Lower lobe of right lung (tissue), 2 donors: ENCODE data around the gene VPS8. TPM values are rescaled to one million over a fixed set of nuclear protein-coding genes. Genes with fewer than 3 reads are reported as not detected.

Experiments
- ATAC-seq, 2 donors: fragments of 200-7000 bp; cut with Tn5 transposase; one replicate each; pipeline ENCODE4 v1.9.1; 2020 to 2022; ENCODE audit warnings: mild to moderate bottlenecking in 2 of 2, moderate library complexity in 2 of 2
- DNase-seq: peaks from one replicate; pipeline ENCODE4 v3.0.0-alpha.2; 2020
- H3K27ac ChIP-seq: fragments of 200-600 bp; one replicate; pipeline ENCODE4 v1.8.0; 2022
- H3K27me3 ChIP-seq: fragments of 200-600 bp; one replicate; pipeline ENCODE4 v1.8.0; 2022; ENCODE audit warnings: low read depth
- H3K36me3 ChIP-seq: fragments of 200-600 bp; one replicate; pipeline ENCODE4 v1.8.0; 2022; ENCODE audit warnings: mild to moderate bottlenecking
- H3K4me1 ChIP-seq: fragments of 200-600 bp; one replicate; pipeline ENCODE4 v1.8.0; 2022
- H3K4me3 ChIP-seq: fragments of 200-600 bp; one replicate; pipeline ENCODE4 v1.8.0; 2022; ENCODE audit warnings: mild to moderate bottlenecking
- H3K9me3 ChIP-seq: fragments of 200-600 bp; one replicate; pipeline ENCODE4 v1.8.0; 2022
- CTCF ChIP-seq: fragments of 200-600 bp; IDR thresholded peaks from one replicate; pipeline ENCODE4 v1.8.0; 2022; ENCODE audit warnings: antibody characterized with exemption, mild to moderate bottlenecking
- intact Hi-C: fragments of 100-400 bp; cut with DNase I; formaldehyde crosslinking; loops from one replicate; pipeline ENCODE4 v1.11.0; 2022
- total RNA-seq: library from RNA; stranded (reverse); fragmentation: NEBNext Ultra II Directional; extraction: Animal tissue kit (Norgen Biotek cat#: 25700); gene quantifications from one replicate; pipeline ENCODE4 v1.2.1, GENCODE V29; 2021
- donor health status: DM: no; HTN: yes; CAD: no; lungs with severe emphysema.

Gene VPS8
- total RNA-seq, 1 donor from 2014 or later: 84.7 TPM

- TF ChIP-seq CTCF: no peak
- no peak for ATAC-seq
Observed at GRCh38 chr3:184846496-184846895, 34.5 kb downstream of the VPS8 start.

GRCh38 chr3:184848934-184849333 is 37.0 kb downstream of the VPS8 start:
- Histone ChIP-seq H3K4me3 (no peak overlapping the region), H3K4me1 (no peaks in the 10 kb centered on the region), H3K27ac (no peak overlapping the region), H3K36me3 (peaks cover 45% of the 10 kb centered on the region), H3K27me3 (no peaks in the 10 kb centered on the region), H3K9me3 (no peaks in the 10 kb centered on the region)
- no peak for DNase-seq
- no peak for ATAC-seq
- intact Hi-C loops: no loop called here
- no peak for TF ChIP-seq CTCF

More at GRCh38 chr3:184846496-184846895, 34.5 kb downstream of the VPS8 start:
- H3K36me3 ChIP-seq: peaks cover 21% of the 10 kb centered on the region
- no peak for DNase-seq
- no peak overlapping the region for H3K27ac ChIP-seq
- H3K4me1 ChIP-seq: no peaks in the 10 kb centered on the region
- H3K27me3 ChIP-seq: no peaks in the 10 kb centered on the region
- no peaks in the 10 kb centered on the region for H3K9me3 ChIP-seq
- H3K4me3 ChIP-seq: no peak overlapping the region
- intact Hi-C loops: no loop called here

GRCh38 chr3:184850201-184850600 is 38.2 kb downstream of the VPS8 start:
- peaks cover 58% of the 10 kb centered on the region for H3K36me3 ChIP-seq

GRCh38 chr3:184857099-184857498 is 45.1 kb downstream of the VPS8 start:
- no peaks in the 10 kb centered on the region for H3K27me3 ChIP-seq
- no peak overlapping the region for H3K4me3 ChIP-seq
- DNase-seq (no peak), ATAC-seq (no peak)
- intact Hi-C loops: no loop called here
- H3K27ac ChIP-seq: no peak overlapping the region
- H3K36me3 ChIP-seq: peaks cover 96% of the 10 kb centered on the region
- H3K9me3 ChIP-seq: no peaks in the 10 kb centered on the region
- no peaks in the 10 kb centered on the region for H3K4me1 ChIP-seq
- TF ChIP-seq CTCF: no peak

More at GRCh38 chr3:184850201-184850600, 38.2 kb downstream of the VPS8 start:
- H3K9me3 ChIP-seq: no peaks in the 10 kb centered on the region
- H3K27ac ChIP-seq: no peak overlapping the region
- H3K4me1 ChIP-seq: no peaks in the 10 kb centered on the region
- no peaks in the 10 kb centered on the region for H3K27me3 ChIP-seq
- H3K4me3 ChIP-seq: no peak overlapping the region
- intact Hi-C loops: no loop called here
- ATAC-seq (no peak), DNase-seq (no peak)
- no peak for TF ChIP-seq CTCF

- peaks cover 87% of the 10 kb centered on the region for H3K36me3 ChIP-seq
- TF ChIP-seq CTCF: no peak
- H3K27me3 ChIP-seq: no peaks in the 10 kb centered on the region
- DNase-seq (no peak), ATAC-seq (no peak)
- H3K9me3 ChIP-seq: no peaks in the 10 kb centered on the region
- no peaks in the 10 kb centered on the region for H3K4me1 ChIP-seq
- no peak overlapping the region for H3K4me3 ChIP-seq
- intact Hi-C loops: no loop called here
- no peak overlapping the region for H3K27ac ChIP-seq
Observed at GRCh38 chr3:184864000-184864399, 52.0 kb downstream of the VPS8 start.

GRCh38 chr3:184868477-184868876 is 56.5 kb downstream of the VPS8 start:
- no peak overlapping the region for H3K27ac ChIP-seq
- DNase-seq: no peak
- intact Hi-C loops: no loop called here
- no peak for ATAC-seq
- H3K27me3 ChIP-seq: no peaks in the 10 kb centered on the region
- no peak for TF ChIP-seq CTCF
- peaks cover 73% of the 10 kb centered on the region for H3K36me3 ChIP-seq
- H3K9me3 ChIP-seq: no peaks in the 10 kb centered on the region
- no peak overlapping the region for H3K4me3 ChIP-seq
- no peaks in the 10 kb centered on the region for H3K4me1 ChIP-seq
